PFSK-1 (cell line): ENCODE data around the gene SLC22A7.

Experiments used
- FOXP2 ChIP-seq: optimal IDR thresholded peaks from 2 replicates; pipeline ENCODE3; 2011; ENCODE audit warnings: borderline replicate concordance, control low read depth, inconsistent platforms; ENCODE audit not compliant: insufficient read depth; ENCODE audit errors: extremely low read length, extremely low read depth
- POLR2AphosphoS5 ChIP-seq: IDR thresholded peaks from 2 replicates; pipeline ENCODE4 v1.6.1; 2012; ENCODE audit warnings: low read depth, mild to moderate bottlenecking, control low read depth, low read length, moderate library complexity
- REST ChIP-seq, 2 experiments: IDR thresholded peaks; 2 replicates each; pipeline versions ENCODE4 v1.6.1 to v1.8.0; 2011 to 2012; ENCODE audit warnings: low read depth in 2 of 2, low read length in 2 of 2, control low read depth in 1 of 2, inconsistent platforms in 1 of 2, mild to moderate bottlenecking in 1 of 2, moderate library complexity in 1 of 2; ENCODE audit not compliant: insufficient read depth in 1 of 2
- SIN3A ChIP-seq: IDR thresholded peaks from 2 replicates; pipeline ENCODE4 v1.6.1; 2012; ENCODE audit warnings: mild to moderate bottlenecking, low read length, moderate library complexity, borderline replicate concordance; ENCODE audit not compliant: insufficient read depth
- TAF1 ChIP-seq: IDR thresholded peaks from 2 replicates; pipeline ENCODE4 v1.6.1; 2012; ENCODE audit warnings: low read length, control low read depth, borderline replicate concordance; ENCODE audit not compliant: insufficient read depth

- TF ChIP-seq POLR2AphosphoS5, result no peak
- TF ChIP-seq SIN3A, result no peak
- TF ChIP-seq TAF1, result no peak
- no peak for TF ChIP-seq REST (IDR thresholded peaks at IDR 0.05; ENCODE audit: insufficient read depth in 1 of 2, low read depth in 2 of 2, low read length in 2 of 2)
- TF ChIP-seq FOXP2, result no peak
Measured at GRCh38 chr6:43268355-43268700, 29.7 kb upstream of the SLC22A7 start.
